Activated CD4-positive, alpha-beta T cell treated with anti-CD3 and anti-CD28 coated beads, Interleukin-2, amount 50 U/mL, for 16 hours (primary cell): ENCODE data around the gene EFNB3.

Experiments used
- DNase-seq: peaks from one replicate; pipeline ENCODE4 v3.0.0-alpha.2; 2020

EFNB3 gene

GRCh38 chr17:7720125-7720524, 15.1 kb downstream of the EFNB3 start:
- DNase-seq: no peak

GRCh38 chr17:7721612-7722011, 16.6 kb downstream of the EFNB3 start:
- DNase-seq: no peak

- no peak for DNase-seq
Measured at GRCh38 chr17:7727886-7728285, 22.9 kb downstream of the EFNB3 start.

GRCh38 chr17:7729816-7730215, 24.8 kb downstream of the EFNB3 start:
- DNase-seq: no peak

GRCh38 chr17:7732981-7733539, 28.1 kb downstream of the EFNB3 start:
- DNase-seq: no peak

GRCh38 chr17:7737601-7738000, 32.6 kb downstream of the EFNB3 start:
- no peak for DNase-seq

GRCh38 chr17:7739746-7740145, 34.7 kb downstream of the EFNB3 start:
- no peak for DNase-seq

GRCh38 chr17:7740481-7741001, 35.5 kb downstream of the EFNB3 start:
- no peak for DNase-seq

- no peak for DNase-seq
Measured at GRCh38 chr17:7742729-7743128, 37.7 kb downstream of the EFNB3 start.

- no peak for DNase-seq
Measured at GRCh38 chr17:7744416-7744815, 39.4 kb downstream of the EFNB3 start.

- DNase-seq: no peak
Measured at GRCh38 chr17:7745748-7746470, 40.9 kb downstream of the EFNB3 start.

- no peak for DNase-seq
Measured at GRCh38 chr17:7747635-7748071, 42.7 kb downstream of the EFNB3 start.

- no peak for DNase-seq
Measured at GRCh38 chr17:7748076-7748775, 43.2 kb downstream of the EFNB3 start.

GRCh38 chr17:7750321-7750821, 45.4 kb downstream of the EFNB3 start:
- no peak for DNase-seq

- no peak for DNase-seq
Measured at GRCh38 chr17:7754656-7755055, 49.7 kb downstream of the EFNB3 start.

GRCh38 chr17:7755095-7755890, 50.3 kb downstream of the EFNB3 start:
- DNase-seq: no peak

- no peak for DNase-seq
Measured at GRCh38 chr17:7756968-7757367, 52.0 kb downstream of the EFNB3 start.
